Measurements from ENCODE around the gene DOCK4. TPM values are rescaled to one million over a fixed set of nuclear protein-coding genes. Genes with fewer than 3 reads are reported as not detected.

DOCK4 gene
- total RNA-seq, 6 experiments from 2014 or later, result 9.4 to 29.9 (median 22.8) TPM

DNA sequence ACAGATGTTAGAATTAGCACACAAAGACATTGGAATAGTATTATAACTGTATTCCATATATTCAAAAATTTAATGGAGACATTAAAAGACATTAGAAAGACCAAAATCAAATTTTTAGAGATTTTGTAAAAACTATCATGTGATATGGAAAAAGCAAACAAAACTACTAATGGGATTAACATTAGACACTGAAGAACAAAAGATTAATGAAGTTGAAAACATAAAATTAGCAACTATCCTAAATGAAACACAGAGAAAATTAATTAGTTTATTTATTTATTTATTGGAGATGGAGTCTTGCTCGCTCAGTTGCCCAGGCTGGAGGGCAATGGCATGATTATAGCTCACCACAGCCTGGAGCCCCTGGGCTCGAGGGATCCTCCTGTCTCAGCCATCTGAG, 158.8 kb downstream of the DOCK4 start:
- Histone ChIP-seq H3K27me3 (no peaks in the 10 kb centered on the region), H3K36me3 (no peaks in the 10 kb centered on the region), H3K4me1 (peaks cover 0 to 13% (median 5%) of the 10 kb centered on the region in 4 donors), H3K27ac (no peak overlapping the region), H3K4me3 (no peak overlapping the region), H3K9me3 (no peaks in the 10 kb centered on the region)
- WGBS (ENCODE audit: insufficient coverage, low coverage, low lambda C conversion rate, missing lambda C conversion rate), result 100% methylated on average over 2 of the region's 2 CpGs
- DNase-seq, result no peak
- TF ChIP-seq POLR2A (IDR thresholded peaks at IDR 0.05), result no peak
- TF ChIP-seq, protein P1, sequence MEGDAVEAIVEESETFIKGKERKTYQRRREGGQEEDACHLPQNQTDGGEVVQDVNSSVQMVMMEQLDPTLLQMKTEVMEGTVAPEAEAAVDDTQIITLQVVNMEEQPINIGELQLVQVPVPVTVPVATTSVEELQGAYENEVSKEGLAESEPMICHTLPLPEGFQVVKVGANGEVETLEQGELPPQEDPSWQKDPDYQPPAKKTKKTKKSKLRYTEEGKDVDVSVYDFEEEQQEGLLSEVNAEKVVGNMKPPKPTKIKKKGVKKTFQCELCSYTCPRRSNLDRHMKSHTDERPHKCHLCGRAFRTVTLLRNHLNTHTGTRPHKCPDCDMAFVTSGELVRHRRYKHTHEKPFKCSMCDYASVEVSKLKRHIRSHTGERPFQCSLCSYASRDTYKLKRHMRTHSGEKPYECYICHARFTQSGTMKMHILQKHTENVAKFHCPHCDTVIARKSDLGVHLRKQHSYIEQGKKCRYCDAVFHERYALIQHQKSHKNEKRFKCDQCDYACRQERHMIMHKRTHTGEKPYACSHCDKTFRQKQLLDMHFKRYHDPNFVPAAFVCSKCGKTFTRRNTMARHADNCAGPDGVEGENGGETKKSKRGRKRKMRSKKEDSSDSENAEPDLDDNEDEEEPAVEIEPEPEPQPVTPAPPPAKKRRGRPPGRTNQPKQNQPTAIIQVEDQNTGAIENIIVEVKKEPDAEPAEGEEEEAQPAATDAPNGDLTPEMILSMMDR (IDR thresholded peaks at IDR 0.05), result no peak
- ATAC-seq, result no peak
- intact Hi-C loops (cut with DNase I), result no loop called here

DNA sequence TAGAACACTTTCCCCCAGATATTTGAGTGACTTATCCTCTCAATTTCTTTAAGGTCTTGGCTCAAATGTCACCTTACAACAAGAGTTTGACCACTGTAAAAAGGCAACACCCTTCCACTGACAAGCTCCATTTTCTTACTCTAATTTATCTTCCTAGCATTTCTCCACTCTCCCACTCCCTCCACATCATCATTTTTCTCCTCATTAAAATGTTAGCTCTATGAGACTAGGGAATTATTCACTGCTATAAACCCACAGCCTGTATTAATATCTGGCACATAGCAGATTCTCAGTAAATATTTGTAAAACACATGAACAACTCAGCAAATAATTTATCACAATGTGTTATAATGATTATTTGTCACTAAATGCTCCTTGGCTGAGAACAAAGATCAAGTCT, 161.0 kb downstream of the DOCK4 start:
- no peak for ATAC-seq
- DNase-seq, result no peak
- no peaks in the 10 kb centered on the region for H3K36me3 ChIP-seq
- no peaks in the 10 kb centered on the region for H3K9me3 ChIP-seq
- TF ChIP-seq, protein P1 (IDR thresholded peaks at IDR 0.05), result no peak
- TF ChIP-seq POLR2A (IDR thresholded peaks at IDR 0.05), result no peak
- no peaks in the 10 kb centered on the region for H3K27me3 ChIP-seq
- no peak overlapping the region for H3K27ac ChIP-seq
- intact Hi-C loops (cut with DNase I), result no loop called here
- no peak overlapping the region for H3K4me3 ChIP-seq
- H3K4me1 ChIP-seq, result peaks cover 0 to 10% (median 3%) of the 10 kb centered on the region in 4 donors

DNA sequence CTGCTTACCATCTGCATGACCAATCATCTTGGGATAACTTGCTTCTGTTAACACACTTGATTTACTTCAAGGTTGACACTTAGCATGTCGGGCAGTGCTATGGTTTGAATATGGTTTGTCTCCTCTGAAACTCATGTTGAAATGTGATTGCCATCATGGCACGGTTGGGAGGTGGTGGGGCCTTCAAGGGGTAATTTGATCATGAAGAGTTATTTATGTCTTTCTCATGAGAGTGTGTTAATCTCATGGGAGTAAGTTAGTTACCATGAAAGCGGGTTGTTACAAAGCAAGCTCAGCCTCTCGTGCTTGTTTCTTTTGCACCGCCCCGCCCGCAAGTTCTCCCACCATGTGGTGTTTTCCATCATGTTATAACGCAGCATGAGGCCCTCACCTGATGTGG, 163.6 kb downstream of the DOCK4 start:
- no peak overlapping the region for H3K27ac ChIP-seq
- H3K9me3 ChIP-seq, result no peaks in the 10 kb centered on the region
- H3K4me3 ChIP-seq, result no peak overlapping the region
- intact Hi-C loops (cut with DNase I), result no loop called here
- TF ChIP-seq, protein P1 (IDR thresholded peaks at IDR 0.05), result no peak
- TF ChIP-seq POLR2A (IDR thresholded peaks at IDR 0.05), result no peak
- no peaks in the 10 kb centered on the region for H3K36me3 ChIP-seq
- no peak for ATAC-seq
- H3K4me1 ChIP-seq, result peaks cover 0 to 5% (median 0%) of the 10 kb centered on the region in 4 donors
- DNase-seq, result no peak
- WGBS (ENCODE audit: insufficient coverage, low coverage, low lambda C conversion rate, missing lambda C conversion rate), result 94% methylated on average over 3 of the region's 8 CpGs
- no peaks in the 10 kb centered on the region for H3K27me3 ChIP-seq

DNA sequence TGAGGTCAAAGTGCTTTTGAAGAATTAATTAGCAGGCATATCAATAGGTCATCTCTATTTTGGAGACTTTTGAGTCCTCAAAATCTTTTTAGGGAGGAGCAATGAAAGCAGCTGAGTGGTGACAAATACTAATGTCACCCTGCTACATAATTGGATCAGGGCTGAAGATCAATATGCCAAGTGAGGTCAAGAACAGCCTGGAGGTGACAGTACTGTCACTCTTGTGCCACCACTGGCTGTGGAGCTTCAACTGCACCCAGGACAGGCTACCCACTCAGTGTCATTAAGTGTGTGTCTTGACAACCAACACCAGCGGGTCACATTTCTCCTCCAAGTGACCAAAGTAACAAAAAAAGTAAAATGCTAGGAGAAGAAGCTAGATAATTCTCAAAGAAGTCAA, 167.8 kb downstream of the DOCK4 start:
- Histone ChIP-seq H3K27me3 (no peaks in the 10 kb centered on the region), H3K4me3 (no peak overlapping the region), H3K27ac (no peak overlapping the region), H3K36me3 (no peaks in the 10 kb centered on the region), H3K9me3 (no peaks in the 10 kb centered on the region), H3K4me1 (peaks cover 0 to 5% (median 0%) of the 10 kb centered on the region in 4 donors)
- intact Hi-C loops (cut with DNase I), result no loop called here
- TF ChIP-seq POLR2A (IDR thresholded peaks at IDR 0.05), result no peak
- TF ChIP-seq, protein P1 (IDR thresholded peaks at IDR 0.05), result no peak
- WGBS (ENCODE audit: insufficient coverage, low coverage, low lambda C conversion rate, missing lambda C conversion rate), result no CpG with 5 or more reads among the region's 1 CpG
- DNase-seq, result no peak
- ATAC-seq, result peak; percentile 45 to 77 (median 64)

DNA sequence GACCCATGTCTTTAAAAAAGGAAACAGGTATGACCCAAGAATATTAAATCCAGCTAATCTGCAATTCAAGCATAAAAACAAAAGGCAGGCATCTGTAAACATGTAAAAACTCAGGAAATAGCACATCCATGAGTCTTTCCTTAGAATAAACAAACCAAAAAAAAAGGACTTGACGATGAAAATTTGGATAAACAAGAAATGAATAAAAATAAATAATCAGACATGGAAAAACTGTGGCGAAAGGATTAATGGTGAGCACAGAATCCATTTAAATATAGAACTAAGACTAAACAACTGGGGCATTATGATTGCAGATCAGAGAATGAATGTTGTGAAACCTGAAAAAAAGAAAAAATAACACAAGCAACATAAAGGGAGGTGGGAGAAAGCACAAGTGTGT, 170.1 kb downstream of the DOCK4 start:
- peaks cover 0 to 5% (median 0%) of the 10 kb centered on the region in 4 donors for H3K4me1 ChIP-seq
- ATAC-seq, result no peak
- intact Hi-C loops (cut with DNase I), result no loop called here
- H3K27ac ChIP-seq, result no peak overlapping the region
- no peak for DNase-seq
- H3K4me3 ChIP-seq, result no peak overlapping the region
- H3K27me3 ChIP-seq, result no peaks in the 10 kb centered on the region
- no peaks in the 10 kb centered on the region for H3K36me3 ChIP-seq
- WGBS (ENCODE audit: insufficient coverage, low coverage, low lambda C conversion rate, missing lambda C conversion rate), result 62% methylated on average over 2 of the region's 2 CpGs
- TF ChIP-seq, protein P1 (IDR thresholded peaks at IDR 0.05), result no peak
- no peak for TF ChIP-seq POLR2A (IDR thresholded peaks at IDR 0.05)
- H3K9me3 ChIP-seq, result no peaks in the 10 kb centered on the region
